ENCODE measurements around the gene EXOC5.
"Not testable (repeated sequence)": the region's sequence is repeated elsewhere in the genome, so short reads cannot be mapped to it uniquely, and the experiment has no call there.

EXOC5 gene

GRCh38 chr14:57268161-57269069, at the start of gene EXOC5, which contains the start of gene AP5M1:
TSS of gene EXOC5 (minus strand) at chr14:57268905. CDS start at chr14:57268648, 257 bp downstream.
TSS of gene AP5M1 (plus strand) at chr14:57268971. CDS start at chr14:57269315, 344 bp downstream.
- peak; percentile 95 for DNase-seq

DNA sequence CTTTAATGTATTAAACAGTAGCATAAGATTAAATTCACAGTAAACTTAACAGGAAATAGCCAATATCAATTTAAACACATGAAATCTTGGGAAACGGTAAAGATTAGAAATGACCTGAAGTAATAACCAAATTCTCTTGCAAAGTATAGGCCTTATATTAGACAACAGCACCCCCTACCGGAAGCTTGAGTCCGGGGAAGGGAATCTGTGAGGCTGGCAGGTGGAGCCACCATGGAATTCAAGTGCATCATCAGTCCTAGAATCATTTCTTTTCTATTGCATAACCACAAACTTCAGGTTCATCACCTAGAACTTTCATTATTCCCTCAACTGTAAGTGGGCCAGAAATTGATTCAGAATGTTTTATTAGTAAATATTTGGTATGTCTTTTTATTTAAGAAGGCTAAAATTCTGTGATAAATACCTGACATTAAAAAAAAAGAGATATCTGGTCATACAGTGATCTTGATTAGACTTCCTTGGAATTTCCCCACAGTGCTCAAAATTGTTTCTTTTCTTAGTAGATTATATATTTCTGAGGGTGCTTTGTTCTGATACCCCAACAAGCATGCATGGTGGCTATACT, 48.6 kb upstream of the EXOC5 start:
- DNase-seq = peak; percentile 56

GRCh38 chr14:57314396-57315089, 45.8 kb upstream of the EXOC5 start:
- no peak for DNase-seq

DNA sequence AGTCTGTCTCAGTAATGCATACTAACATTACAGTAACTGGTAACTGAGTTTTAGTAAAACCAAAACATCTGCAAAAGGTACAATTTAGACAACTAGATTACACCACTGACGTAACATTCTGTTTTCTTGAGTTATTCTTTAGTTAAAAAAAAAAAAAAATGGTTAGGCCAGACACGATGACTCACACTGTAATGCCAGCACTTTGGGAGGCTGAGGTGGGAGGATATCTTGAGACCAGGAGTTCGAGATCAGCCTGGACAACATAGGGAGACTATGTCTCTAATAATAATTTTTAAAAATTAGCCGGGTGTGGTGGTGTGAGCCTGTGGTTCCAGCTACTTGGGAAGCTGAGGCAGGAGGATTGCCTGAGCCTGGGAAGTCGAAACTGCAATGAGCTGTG, 34.2 kb upstream of the EXOC5 start:
- no peak for DNase-seq

GRCh38 chr14:57299511-57299910, 30.8 kb upstream of the EXOC5 start:
- no peak for DNase-seq

DNA sequence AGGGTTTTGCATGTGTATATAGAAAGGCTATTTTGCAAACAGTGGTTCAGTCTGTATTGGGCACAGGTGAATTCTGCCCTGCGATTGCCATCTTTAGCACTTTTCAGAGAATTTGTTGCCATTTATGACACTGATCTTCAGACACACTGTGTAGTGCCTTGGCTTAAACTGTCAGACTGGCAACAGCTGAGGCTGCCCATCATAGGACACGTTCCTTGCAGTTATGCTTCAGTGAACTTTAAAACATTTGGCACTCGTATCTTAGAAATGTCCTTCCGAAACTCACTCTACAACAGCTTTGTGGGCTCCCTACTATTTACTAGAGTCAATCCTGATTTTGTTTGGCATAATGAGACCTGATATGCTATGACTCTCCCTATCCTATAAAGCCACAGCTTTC, 29.1 kb upstream of the EXOC5 start:
- peak; percentile 20 for DNase-seq

- DNase-seq = no peak
Observed at GRCh38 chr14:57295239-57295638, 26.5 kb upstream of the EXOC5 start.

- DNase-seq = no peak
Observed at GRCh38 chr14:57293866-57294837, 25.4 kb upstream of the EXOC5 start.

- no peak for DNase-seq
Observed at GRCh38 chr14:57291692-57292647, 23.3 kb upstream of the EXOC5 start.

DNA sequence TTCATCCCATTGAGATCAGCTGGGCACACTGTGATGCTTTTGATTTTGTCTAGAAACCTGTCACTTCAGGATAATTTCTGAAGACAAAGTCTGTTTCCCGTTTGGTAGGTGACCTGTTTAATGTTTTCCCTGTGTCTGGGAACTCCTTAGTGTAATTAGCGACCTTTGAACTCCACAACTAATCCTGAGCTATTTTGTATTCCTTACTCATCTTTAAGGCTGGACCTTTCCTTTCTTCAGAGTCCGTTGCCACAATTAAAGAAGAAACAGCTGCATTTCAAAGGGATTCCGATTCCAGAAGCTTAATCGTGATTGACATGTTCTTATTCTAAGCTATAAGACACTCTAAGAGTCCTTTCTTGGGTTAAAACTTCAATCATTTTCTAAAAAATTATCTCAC, 22.0 kb upstream of the EXOC5 start:
- DNase-seq = no peak

DNA sequence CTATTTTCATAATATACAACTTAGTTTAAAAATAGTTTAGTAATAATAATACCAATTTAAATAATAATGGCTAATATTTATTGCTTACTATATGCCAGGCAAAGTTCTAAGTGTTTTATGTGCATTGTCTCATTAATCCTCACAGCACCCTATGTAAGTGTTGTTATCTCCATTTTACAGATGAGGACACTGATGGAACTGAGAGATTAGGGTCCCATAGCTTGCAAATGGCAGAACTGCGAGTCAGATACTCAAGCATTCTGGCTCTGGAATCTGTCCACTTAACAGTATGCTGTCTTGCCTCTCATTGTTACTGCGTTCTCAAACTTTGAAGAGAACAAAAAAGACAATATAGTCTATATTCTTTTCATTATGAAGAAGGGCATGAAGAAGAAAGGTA, 19.0 kb upstream of the EXOC5 start:
- DNase-seq = no peak

DNA sequence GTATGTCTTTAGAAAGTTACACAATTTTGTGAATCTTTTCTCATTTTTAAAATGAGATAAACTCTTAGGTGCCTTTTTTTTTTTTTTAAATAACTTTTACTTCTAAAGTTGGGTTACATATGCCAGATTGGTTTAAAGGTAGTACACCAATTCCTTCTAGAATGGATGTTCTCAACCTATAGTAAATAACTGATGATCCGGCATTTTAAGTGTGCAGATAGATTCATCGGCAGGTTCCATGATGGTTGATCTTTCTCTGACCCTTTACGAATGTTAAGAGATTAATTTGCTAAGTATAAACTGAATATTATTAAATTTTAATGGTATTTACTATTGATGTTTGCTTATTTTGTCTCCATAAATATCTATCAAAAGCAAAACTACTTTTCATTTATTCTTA, 8.4 kb upstream of the EXOC5 start:
- DNase-seq = no peak

DNA sequence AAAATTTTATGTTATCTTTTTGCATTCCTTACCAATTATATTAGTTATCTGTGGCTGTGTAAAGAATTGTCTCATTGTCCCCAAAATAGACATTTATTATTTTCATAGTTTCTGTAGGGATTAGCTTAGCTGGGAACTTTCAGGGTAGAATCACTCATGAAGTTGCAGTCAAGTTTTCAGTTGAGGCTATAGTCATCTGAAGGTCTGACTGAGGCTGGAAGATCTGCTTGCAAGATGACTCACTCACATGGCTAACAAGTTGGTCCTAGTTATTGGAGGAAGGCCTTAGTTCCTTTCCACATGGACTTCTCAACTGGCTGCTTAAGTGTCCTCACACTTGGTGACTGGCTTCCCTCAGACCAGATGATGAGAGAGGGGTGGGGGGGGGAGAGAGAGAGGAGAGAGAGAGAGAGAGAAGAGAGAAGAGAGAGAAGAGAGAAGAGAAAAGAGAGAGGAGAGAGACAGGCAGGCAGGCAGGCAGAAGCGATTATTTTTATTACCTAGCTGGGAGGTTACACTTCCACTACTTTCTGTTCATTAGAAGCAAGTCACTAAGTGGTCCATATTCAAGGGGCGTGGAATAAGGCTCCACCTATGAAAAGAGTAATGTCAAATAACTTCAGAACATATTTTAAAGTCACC, 6.4 kb upstream of the EXOC5 start:
- DNase-seq = no peak

DNA sequence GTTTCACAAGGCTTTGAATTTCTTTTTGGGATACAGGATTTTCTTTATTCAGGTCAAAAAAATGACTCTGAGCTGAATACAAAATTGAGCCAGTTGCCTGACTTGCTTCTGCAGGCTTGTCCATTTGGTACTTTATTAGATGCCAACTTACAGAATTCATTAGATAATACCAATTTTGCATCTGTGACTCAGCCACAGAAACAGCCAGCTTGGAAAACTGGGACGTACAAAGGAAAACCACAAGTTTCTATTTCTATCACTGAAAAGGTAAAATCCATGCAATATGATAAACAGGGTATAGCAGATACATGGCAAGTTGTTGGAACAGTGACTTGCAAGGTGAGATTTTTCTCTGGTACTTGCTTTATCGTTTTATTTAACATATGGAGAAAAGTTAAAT, 5.8 kb upstream of the EXOC5 start:
- no peak for DNase-seq

- DNase-seq = no peak
Observed at GRCh38 chr14:57273236-57273635, 4.5 kb upstream of the EXOC5 start.

- no peak for DNase-seq
Observed at GRCh38 chr14:57266065-57266464, 2.6 kb downstream of the EXOC5 start.

DNA sequence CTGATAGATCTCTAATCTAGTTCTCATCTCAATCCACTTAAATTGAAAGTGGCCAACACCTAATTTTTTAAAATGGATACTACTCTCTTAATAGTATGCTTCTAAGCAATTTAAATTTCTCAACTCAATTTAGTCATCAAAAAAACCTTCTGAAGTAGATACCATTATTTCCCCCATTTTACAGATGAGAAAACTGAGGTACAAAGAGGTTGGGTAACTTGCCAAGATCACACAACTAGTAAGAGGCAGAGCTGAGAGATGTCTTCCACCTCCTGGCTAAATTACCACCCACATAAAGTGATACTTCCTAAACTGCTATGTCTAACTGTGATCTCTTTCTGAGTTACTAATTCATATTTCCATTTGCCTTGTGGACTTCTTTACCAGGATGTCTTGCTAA, 6.6 kb downstream of the EXOC5 start:
- DNase-seq = no peak

- DNase-seq = no peak
Observed at GRCh38 chr14:57261604-57262003, 7.1 kb downstream of the EXOC5 start.

DNA sequence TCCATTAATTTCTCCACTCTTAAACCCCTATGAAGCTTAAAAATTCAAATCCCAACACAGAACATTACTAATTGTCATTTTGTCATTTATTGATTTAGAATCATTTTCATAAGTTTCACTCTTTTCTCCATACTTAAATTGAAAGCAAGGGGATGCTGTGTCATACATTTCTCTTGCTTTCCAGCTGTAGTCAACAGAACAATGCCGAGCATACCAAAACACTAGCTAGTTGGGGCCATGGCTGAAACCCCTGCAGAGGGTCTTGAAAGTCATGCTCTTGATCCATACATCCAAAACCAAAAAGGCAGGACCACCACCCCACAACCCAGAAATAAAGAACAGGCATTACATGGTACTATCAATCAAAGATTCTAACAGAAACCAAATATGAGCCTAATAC, 9.0 kb downstream of the EXOC5 start:
- DNase-seq = no peak

GRCh38 chr14:57258221-57258620, 10.5 kb downstream of the EXOC5 start:
- DNase-seq = not testable (repeated sequence)

- no peak for DNase-seq
Observed at GRCh38 chr14:57254884-57255283, 13.8 kb downstream of the EXOC5 start.

All from right hindlimb (tissue), 1 donor.